ENCODE results near the gene ZNF76. TPM values are rescaled to one million over a fixed set of nuclear protein-coding genes. Genes with fewer than 3 reads are reported as not detected.
A peak's percentile ranks its signal among the peaks of the same experiment; 100 is the strongest.

Gene ZNF76
- total and polyA plus RNA-seq, 2 of the 13 experiments (the other 11 are each of a cell fraction or from before 2014, with no cell fraction given), result 13.2 to 26.4 TPM

DNA sequence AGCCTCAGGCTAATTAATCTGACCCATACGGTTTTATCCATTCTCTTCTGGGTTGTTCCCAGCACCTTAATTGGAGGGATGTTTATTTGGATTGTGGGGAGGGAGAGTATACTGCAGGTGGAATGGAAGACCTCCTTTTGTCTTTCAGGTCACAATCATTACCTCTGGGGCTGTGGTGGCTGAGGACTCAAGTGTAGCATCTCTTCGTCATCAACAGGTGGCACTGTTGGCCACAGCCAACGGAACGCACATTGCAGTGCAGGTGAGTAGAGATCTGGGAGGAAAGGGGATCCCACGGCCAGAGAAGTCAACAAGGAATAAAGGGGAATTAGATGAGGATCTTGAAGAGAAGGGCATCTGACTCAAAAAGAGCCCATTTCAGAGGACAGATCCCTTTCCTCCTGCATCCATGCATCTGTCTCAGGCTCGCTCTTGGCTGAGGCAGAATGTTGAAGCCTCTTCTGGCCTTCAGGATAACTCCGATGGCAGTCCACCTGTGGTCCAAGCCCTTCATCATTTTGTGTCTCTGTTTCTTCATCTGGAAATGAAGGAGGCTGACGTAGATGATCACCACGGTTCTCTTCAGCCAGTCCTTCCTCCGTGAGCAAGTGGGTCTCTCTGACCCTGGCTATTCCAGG, 34.9 kb downstream of the ZNF76 start (continued):
- TF ChIP-seq, protein P1, sequence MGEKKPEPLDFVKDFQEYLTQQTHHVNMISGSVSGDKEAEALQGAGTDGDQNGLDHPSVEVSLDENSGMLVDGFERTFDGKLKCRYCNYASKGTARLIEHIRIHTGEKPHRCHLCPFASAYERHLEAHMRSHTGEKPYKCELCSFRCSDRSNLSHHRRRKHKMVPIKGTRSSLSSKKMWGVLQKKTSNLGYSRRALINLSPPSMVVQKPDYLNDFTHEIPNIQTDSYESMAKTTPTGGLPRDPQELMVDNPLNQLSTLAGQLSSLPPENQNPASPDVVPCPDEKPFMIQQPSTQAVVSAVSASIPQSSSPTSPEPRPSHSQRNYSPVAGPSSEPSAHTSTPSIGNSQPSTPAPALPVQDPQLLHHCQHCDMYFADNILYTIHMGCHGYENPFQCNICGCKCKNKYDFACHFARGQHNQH (CRISPR knock-in tag; IDR thresholded peaks at IDR 0.05), result peak; percentile 58; the same call in 1 of the 2 replicates
- TF ChIP-seq MXD4 (CRISPR knock-in tag; IDR thresholded peaks at IDR 0.05) (0 out of 2 replicates have a peak, but pooled peaks have one; percentile 38), ZNF17 (CRISPR knock-in tag; IDR thresholded peaks at IDR 0.05) (no peak), HDAC1 (CRISPR knock-in tag; IDR thresholded peaks at IDR 0.05) (no peak), NCOA5 (CRISPR knock-in tag; IDR thresholded peaks at IDR 0.05) (no peak), ZFP36L2 (CRISPR knock-in tag; IDR thresholded peaks at IDR 0.05) (no peak), GMEB1 (CRISPR knock-in tag; IDR thresholded peaks at IDR 0.05; ENCODE audit: borderline replicate concordance) (no peak), DZIP1 (CRISPR knock-in tag; IDR thresholded peaks at IDR 0.05) (no peak), ZNF281 (CRISPR knock-in tag; IDR thresholded peaks at IDR 0.05; ENCODE audit: borderline replicate concordance) (no peak), ZNF572 (CRISPR knock-in tag; IDR thresholded peaks at IDR 0.05) (no peak), RCOR2 (CRISPR knock-in tag; IDR thresholded peaks at IDR 0.05) (no peak), ESRRA (CRISPR knock-in tag; IDR thresholded peaks at IDR 0.05; ENCODE audit: low read depth) (no peak), NFIC (IDR thresholded peaks at IDR 0.05; ENCODE audit: low read length) (no peak), HOXA5 (CRISPR knock-in tag; IDR thresholded peaks at IDR 0.05) (no peak), ZNF296 (CRISPR knock-in tag; conservative IDR thresholded peaks at IDR 0.05) (no peak), SUZ12 (IDR thresholded peaks at IDR 0.05; ENCODE audit: low read depth, low read length) (no peak), SATB2 (CRISPR knock-in tag; IDR thresholded peaks at IDR 0.05) (no peak), ZFP41 (CRISPR knock-in tag; IDR thresholded peaks at IDR 0.05; ENCODE audit: borderline replicate concordance) (no peak), E2F5 (CRISPR knock-in tag; conservative IDR thresholded peaks at IDR 0.05) (no peak), SAFB2 (CRISPR knock-in tag; IDR thresholded peaks at IDR 0.05; ENCODE audit: borderline replicate concordance, low read depth) (no peak), NR2C2 (CRISPR knock-in tag; IDR thresholded peaks at IDR 0.05; ENCODE audit: borderline replicate concordance) (no peak), RBFOX2 (IDR thresholded peaks at IDR 0.05; ENCODE audit: low read depth, low read length) (no peak)
